GM12873 (cell line): ENCODE data around the gene UGT1A9.

Experiments
- CTCF ChIP-seq: IDR thresholded peaks from 2 replicates; pipeline ENCODE4 v1.5.1; 2012; ENCODE audit warnings: low read depth, mild to moderate bottlenecking, moderate library complexity, low read length, control low read depth; ENCODE audit not compliant: insufficient read depth; ENCODE audit errors: missing control alignments

The UGT1A9 gene

GRCh38 chr2:233651430-233651829 is 20.3 kb upstream of the UGT1A9 start:
- no peak for TF ChIP-seq CTCF

- TF ChIP-seq CTCF = no peak
Observed at GRCh38 chr2:233654501-233654900, 17.2 kb upstream of the UGT1A9 start.

- TF ChIP-seq CTCF = no peak
Observed at GRCh38 chr2:233655043-233655442, 16.7 kb upstream of the UGT1A9 start.

GRCh38 chr2:233656443-233656842 is 15.3 kb upstream of the UGT1A9 start:
- no peak for TF ChIP-seq CTCF

GRCh38 chr2:233658610-233659009 is 13.1 kb upstream of the UGT1A9 start:
- TF ChIP-seq CTCF = no peak

- TF ChIP-seq CTCF = no peak
Observed at GRCh38 chr2:233663911-233664310, 7.8 kb upstream of the UGT1A9 start.

- TF ChIP-seq CTCF = no peak
Observed at GRCh38 chr2:233668605-233669260, 3.0 kb upstream of the UGT1A9 start.

GRCh38 chr2:233672886-233673285 is 1.2 kb downstream of the UGT1A9 start:
- TF ChIP-seq CTCF = no peak
